ENCODE results near the gene ARNT2. TPM values are rescaled to one million over a fixed set of nuclear protein-coding genes. Genes with fewer than 3 reads are reported as not detected.

The ARNT2 gene
- total RNA-seq, 1 experiment from 2014 or later, result 7.0 TPM

GRCh38 chr15:80441041-80441440, 36.9 kb downstream of the ARNT2 start (continued):
- TF ChIP-seq AFF4 (CRISPR knock-in tag; IDR thresholded peaks at IDR 0.05; ENCODE audit: borderline replicate concordance) (no peak), CTCF (IDR thresholded peaks at IDR 0.05) (no peak), FOXP4 (CRISPR knock-in tag; IDR thresholded peaks at IDR 0.05) (no peak), ELF4 (CRISPR knock-in tag; IDR thresholded peaks at IDR 0.05; ENCODE audit: low read depth) (no peak), ZNF671 (CRISPR knock-in tag; IDR thresholded peaks at IDR 0.05) (no peak)

- H3K36me3 Mint-ChIP-seq, result no peaks in the 10 kb centered on the region
- H3K27me3 Mint-ChIP-seq (ENCODE audit: low read depth), result no peaks in the 10 kb centered on the region
- peaks cover 14% of the 10 kb centered on the region for H3K4me1 Mint-ChIP-seq
- no peak overlapping the region for H3K4me3 Mint-ChIP-seq
- ChIA-PET CTCF (interaction anchor here (1.0 kb wide), 1 partner anchor 23 kb away, joined by 4 read pairs; no protein-coding TSS in a partner anchor), POLR2A (no interaction called here)
- TF ChIP-seq NR3C1 (CRISPR knock-in tag; conservative IDR thresholded peaks at IDR 0.05; ENCODE audit: low read depth) (no peak), GTF2I (CRISPR knock-in tag; conservative IDR thresholded peaks at IDR 0.05) (no peak), FOXJ3 (CRISPR knock-in tag; IDR thresholded peaks at IDR 0.05; ENCODE audit: borderline replicate concordance) (no peak), USF2 (CRISPR knock-in tag; IDR thresholded peaks at IDR 0.05) (no peak)
- no peak overlapping the region for H3K27ac Mint-ChIP-seq
- H3K9me3 Mint-ChIP-seq, result no peaks in the 10 kb centered on the region
- DNase-seq (ENCODE audit: low spot score), result no peak
- no peak for ATAC-seq
Measured at GRCh38 chr15:80441714-80442113, 37.5 kb downstream of the ARNT2 start.

GRCh38 chr15:80442728-80443403, 38.7 kb downstream of the ARNT2 start:
- no peaks in the 10 kb centered on the region for H3K9me3 Mint-ChIP-seq
- H3K4me1 Mint-ChIP-seq, result peaks cover 9% of the 10 kb centered on the region
- no peak overlapping the region for H3K4me3 Mint-ChIP-seq
- DNase-seq (ENCODE audit: low spot score) (no peak), ATAC-seq (no peak)
- no peak for TF ChIP-seq ZNF317 (CRISPR knock-in tag; IDR thresholded peaks at IDR 0.05; ENCODE audit: borderline replicate concordance, low read depth)
- no peak for TF ChIP-seq USF2 (CRISPR knock-in tag; IDR thresholded peaks at IDR 0.05)
- ChIA-PET POLR2A (no interaction called here), CTCF (interaction anchor here (0.9 kb wide), 1 partner anchor 24 kb away, joined by 3 read pairs; no protein-coding TSS in a partner anchor)
- no peaks in the 10 kb centered on the region for H3K36me3 Mint-ChIP-seq
- no peaks in the 10 kb centered on the region for H3K27me3 Mint-ChIP-seq (ENCODE audit: low read depth)
- H3K27ac Mint-ChIP-seq, result no peak overlapping the region
